Posterior cingulate gyrus (tissue), 11 donors: ENCODE measurements around the gene CACFD1.

ENCODE experiments used
- DNase-seq, 10 donors: peaks; one replicate each; pipeline versions ENCODE4 v3.0.0 to v3.0.0-alpha.2; 2020 to 2021; ENCODE audit warnings: mixed read lengths in 3 of 10
- intact Hi-C: fragments of 100-400 bp; cut with DNase I; formaldehyde crosslinking; loops from one replicate; pipeline ENCODE4 v1.15.1; 2023

The CACFD1 gene

GRCh38 chr9:133493845-133494540 is 34.2 kb downstream of the CACFD1 start:
- DNase-seq, result peak in 3 of 10 donors; percentile 43 to 73 (median 62)
- intact Hi-C loops, result no loop called here

GRCh38 chr9:133494636-133495326 is 35.0 kb downstream of the CACFD1 start:
- intact Hi-C loops, result no loop called here

GRCh38 chr9:133495327-133496293 is 35.8 kb downstream of the CACFD1 start:
- peak in 2 of 10 donors; percentile 6 to 28 for DNase-seq
- intact Hi-C loops, result no loop called here

More at GRCh38 chr9:133494636-133495326, 35.0 kb downstream of the CACFD1 start:
- peak in 3 of 10 donors; percentile 53 to 79 (median 56) for DNase-seq

- DNase-seq, result peak in 4 of 10 donors; percentile 2 to 81 (median 52)
Observed at GRCh38 chr9:133496861-133497842, 37.4 kb downstream of the CACFD1 start.

GRCh38 chr9:133499132-133499891 is 39.5 kb downstream of the CACFD1 start:
- intact Hi-C loops, result no loop called here
- peak in 4 of 10 donors; percentile 3 to 74 (median 55) for DNase-seq

More at GRCh38 chr9:133496861-133497842, 37.4 kb downstream of the CACFD1 start:
- intact Hi-C loops, result no loop called here

GRCh38 chr9:133499892-133500270 is 40.1 kb downstream of the CACFD1 start:
- intact Hi-C loops, result no loop called here
- peak in 2 of 10 donors; percentile 58 to 72 for DNase-seq

GRCh38 chr9:133502112-133502511 is 42.3 kb downstream of the CACFD1 start:
- intact Hi-C loops, result no loop called here
- DNase-seq, result no peak

- peak in 3 of 10 donors; percentile 12 to 31 (median 20) for DNase-seq
- intact Hi-C loops, result no loop called here
Observed at GRCh38 chr9:133505186-133505830, 45.5 kb downstream of the CACFD1 start.

- DNase-seq, result peak in 4 of 10 donors; percentile 3 to 67 (median 53)
- intact Hi-C loops, result no loop called here
Observed at GRCh38 chr9:133505901-133506652, 46.3 kb downstream of the CACFD1 start.

GRCh38 chr9:133506653-133507038 is 46.9 kb downstream of the CACFD1 start:
- intact Hi-C loops, result no loop called here
- DNase-seq, result peak in 3 of 10 donors; percentile 64 to 69 (median 67)

GRCh38 chr9:133507246-133507965 is 47.6 kb downstream of the CACFD1 start:
- peak in 3 of 10 donors; percentile 53 to 74 (median 62) for DNase-seq
- intact Hi-C loops, result no loop called here

GRCh38 chr9:133508046-133508445 is 48.3 kb downstream of the CACFD1 start:
- intact Hi-C loops, result no loop called here
- peak in 3 of 10 donors; percentile 20 to 76 (median 50) for DNase-seq

GRCh38 chr9:133509179-133510083 is 49.7 kb downstream of the CACFD1 start:
- peak in 5 of 10 donors; percentile 55 to 89 (median 64) for DNase-seq
- intact Hi-C loops, result no loop called here

- intact Hi-C loops, result no loop called here
- peak in 3 of 10 donors; percentile 72 to 82 (median 74) for DNase-seq
Observed at GRCh38 chr9:133510926-133511505, 51.2 kb downstream of the CACFD1 start.

GRCh38 chr9:133511607-133512006 is 51.8 kb downstream of the CACFD1 start:
- intact Hi-C loops, result no loop called here
- DNase-seq, result peak in 2 of 10 donors; percentile 5 to 12
